Brain microvascular endothelial cell (primary cell): Measurements from ENCODE around the gene ATP4B.

ENCODE experiments used
- DNase-seq: peaks from one replicate; pipeline ENCODE4 v3.0.0-alpha.2; 2020
- H3K27ac ChIP-seq: fragments of 250-450 bp; sonication (Bioruptor Pico); 2 replicates; pipeline ENCODE4 v1.5.1; 2020; ENCODE audit warnings: mild to moderate bottlenecking, moderate library complexity
- H3K27me3 ChIP-seq: fragments of 250-450 bp; sonication (Bioruptor Pico); replicated peaks from 2 replicates; pipeline ENCODE4 v1.5.1; 2020; ENCODE audit warnings: mild to moderate bottlenecking
- H3K36me3 ChIP-seq: fragments of 250-450 bp; sonication (Bioruptor Pico); replicated peaks from 2 replicates; pipeline ENCODE4 v1.5.1; 2020; ENCODE audit warnings: mild to moderate bottlenecking
- H3K4me3 ChIP-seq: 2 replicates; pipeline ENCODE4 v1.5.1; 2011; ENCODE audit warnings: low read depth, mild to moderate bottlenecking, control low read depth, low read length, moderate library complexity
- in situ Hi-C: cut with HindIII; loops from 2 replicates; pipeline ENCODE4 v1.10.0; 2017; ENCODE audit warnings: low sequenced_read_pairs, low pct_ligation_motif_present
- TF ChIP-seq, protein P1 (sequence below): IDR thresholded peaks from 2 replicates; pipeline ENCODE4 v1.5.1; 2011; ENCODE audit warnings: low read depth, mild to moderate bottlenecking, moderate library complexity, low read length, control low read depth, inconsistent platforms; ENCODE audit errors: missing control alignments

The ATP4B gene

DNA sequence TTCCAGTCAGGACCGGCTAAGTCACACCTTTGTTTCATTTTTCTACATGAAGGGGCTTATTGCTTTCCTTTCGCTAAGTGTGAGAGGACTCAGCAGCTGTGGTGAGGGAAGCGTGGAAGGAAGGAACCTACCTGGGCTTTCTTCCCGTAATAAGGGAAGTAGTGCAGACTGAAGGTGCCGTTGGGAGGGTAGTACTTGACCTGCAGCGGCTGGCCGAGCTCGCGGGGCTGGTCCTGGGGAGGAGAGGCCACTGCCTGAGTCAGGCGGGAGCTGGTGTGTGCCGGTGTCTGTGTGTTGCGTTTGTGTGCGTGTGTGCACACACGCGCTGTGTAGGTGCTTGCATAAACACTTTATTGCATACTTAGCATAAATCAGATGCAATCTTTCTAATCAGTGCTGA lies 7.7 kb downstream of the ATP4B start:
- DNase-seq = no peak
- no peaks in the 10 kb centered on the region for H3K36me3 ChIP-seq
- H3K4me3 ChIP-seq = no peak overlapping the region
- H3K27ac ChIP-seq = no peak overlapping the region
- no peaks in the 10 kb centered on the region for H3K27me3 ChIP-seq
- TF ChIP-seq, protein P1, sequence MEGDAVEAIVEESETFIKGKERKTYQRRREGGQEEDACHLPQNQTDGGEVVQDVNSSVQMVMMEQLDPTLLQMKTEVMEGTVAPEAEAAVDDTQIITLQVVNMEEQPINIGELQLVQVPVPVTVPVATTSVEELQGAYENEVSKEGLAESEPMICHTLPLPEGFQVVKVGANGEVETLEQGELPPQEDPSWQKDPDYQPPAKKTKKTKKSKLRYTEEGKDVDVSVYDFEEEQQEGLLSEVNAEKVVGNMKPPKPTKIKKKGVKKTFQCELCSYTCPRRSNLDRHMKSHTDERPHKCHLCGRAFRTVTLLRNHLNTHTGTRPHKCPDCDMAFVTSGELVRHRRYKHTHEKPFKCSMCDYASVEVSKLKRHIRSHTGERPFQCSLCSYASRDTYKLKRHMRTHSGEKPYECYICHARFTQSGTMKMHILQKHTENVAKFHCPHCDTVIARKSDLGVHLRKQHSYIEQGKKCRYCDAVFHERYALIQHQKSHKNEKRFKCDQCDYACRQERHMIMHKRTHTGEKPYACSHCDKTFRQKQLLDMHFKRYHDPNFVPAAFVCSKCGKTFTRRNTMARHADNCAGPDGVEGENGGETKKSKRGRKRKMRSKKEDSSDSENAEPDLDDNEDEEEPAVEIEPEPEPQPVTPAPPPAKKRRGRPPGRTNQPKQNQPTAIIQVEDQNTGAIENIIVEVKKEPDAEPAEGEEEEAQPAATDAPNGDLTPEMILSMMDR = no peak
- in situ Hi-C loops = no loop called here

DNA sequence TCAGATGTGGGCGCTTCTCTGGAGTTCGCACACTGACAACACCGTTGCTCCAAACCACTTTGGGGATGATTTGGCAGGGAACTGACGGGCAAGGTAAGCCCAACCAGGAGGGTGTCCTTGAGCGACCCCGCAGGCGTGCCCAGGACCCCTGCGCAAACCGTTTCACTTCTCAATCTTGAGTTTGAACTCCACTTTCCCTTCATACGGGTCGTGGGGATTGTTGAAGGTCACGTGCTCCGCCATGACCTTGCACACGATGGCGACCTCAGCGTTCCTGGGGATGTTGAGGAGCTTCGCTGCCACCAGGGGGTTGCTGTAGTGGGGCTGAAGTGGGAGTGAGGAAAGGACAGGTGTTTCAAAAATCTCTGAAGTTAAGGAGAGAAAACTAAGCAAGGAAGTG lies 8.8 kb downstream of the ATP4B start:
- DNase-seq = no peak
- H3K4me3 ChIP-seq = no peak overlapping the region
- TF ChIP-seq, protein P1 = no peak
- no peaks in the 10 kb centered on the region for H3K36me3 ChIP-seq
- no peaks in the 10 kb centered on the region for H3K27me3 ChIP-seq
- H3K27ac ChIP-seq = no peak overlapping the region
- in situ Hi-C loops = no loop called here

DNA sequence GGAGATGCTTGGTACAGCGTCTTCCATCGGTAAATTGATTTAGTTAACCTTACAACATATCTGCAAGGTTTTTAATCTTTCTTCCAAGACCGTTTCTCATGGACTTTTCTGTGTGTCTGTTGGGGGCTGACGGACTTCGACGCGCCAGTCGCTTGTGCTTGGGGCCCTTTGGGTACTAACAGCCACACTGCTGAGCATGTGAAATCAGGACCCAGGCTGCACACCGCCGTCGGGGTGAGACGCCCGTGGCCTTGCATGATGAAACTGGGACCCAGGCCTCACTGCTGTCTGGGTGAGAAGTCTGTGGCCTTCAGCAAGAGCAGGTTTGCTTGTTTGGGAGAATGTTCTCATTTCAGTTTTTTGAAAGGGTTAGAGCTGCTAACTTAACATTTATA lies 9.8 kb downstream of the ATP4B start:
- no peak overlapping the region for H3K27ac ChIP-seq
- H3K36me3 ChIP-seq = no peaks in the 10 kb centered on the region
- no peaks in the 10 kb centered on the region for H3K27me3 ChIP-seq
- no peak overlapping the region for H3K4me3 ChIP-seq
- in situ Hi-C loops = no loop called here
- TF ChIP-seq, protein P1 = no peak
- DNase-seq = no peak

DNA sequence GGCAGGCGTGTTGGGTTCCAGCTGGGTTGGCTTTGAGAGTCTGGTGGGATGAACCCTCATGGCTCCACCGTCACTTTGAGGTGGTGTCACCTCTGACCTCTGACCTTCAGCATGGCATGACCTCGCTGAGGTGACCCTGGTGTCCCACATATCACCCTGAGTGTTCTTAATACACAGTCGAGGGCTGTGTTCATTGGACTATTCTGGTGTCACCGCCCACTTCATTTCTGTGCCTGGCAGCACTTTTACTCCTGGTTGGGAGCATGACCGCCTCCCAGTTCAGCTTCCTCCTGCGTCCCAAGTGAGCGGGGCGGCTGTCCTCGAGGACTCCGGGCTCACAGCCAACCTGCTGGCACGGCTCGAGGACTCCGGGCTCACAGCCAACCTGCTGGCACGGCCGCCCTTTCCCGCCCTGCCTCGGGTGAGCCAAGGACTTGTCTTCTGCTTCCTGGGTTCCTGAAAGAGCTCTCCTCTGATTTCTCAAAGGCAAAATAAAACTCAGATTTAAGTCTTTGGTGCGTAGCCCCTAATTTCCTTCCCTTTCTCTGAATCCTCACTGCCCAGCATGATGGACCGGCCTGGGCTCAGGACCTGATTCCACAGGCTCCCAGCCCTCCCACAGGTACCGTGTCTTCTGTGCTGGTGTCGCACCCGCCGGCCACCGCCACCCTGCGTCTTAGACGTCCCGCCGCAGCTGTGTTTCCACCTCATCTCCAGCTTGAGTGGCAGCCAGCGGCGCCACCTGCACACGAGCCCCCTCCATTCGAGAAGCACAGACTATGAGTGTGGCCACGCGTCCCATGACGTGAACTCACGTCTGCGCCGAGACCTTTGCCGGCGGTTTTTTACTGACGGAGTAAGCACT lies 10.4 kb downstream of the ATP4B start:
- in situ Hi-C loops = no loop called here
- DNase-seq = no peak
- TF ChIP-seq, protein P1 = no peak
- Histone ChIP-seq H3K4me3 (no peak overlapping the region), H3K27ac (no peak overlapping the region), H3K27me3 (no peaks in the 10 kb centered on the region), H3K36me3 (no peaks in the 10 kb centered on the region)

DNA sequence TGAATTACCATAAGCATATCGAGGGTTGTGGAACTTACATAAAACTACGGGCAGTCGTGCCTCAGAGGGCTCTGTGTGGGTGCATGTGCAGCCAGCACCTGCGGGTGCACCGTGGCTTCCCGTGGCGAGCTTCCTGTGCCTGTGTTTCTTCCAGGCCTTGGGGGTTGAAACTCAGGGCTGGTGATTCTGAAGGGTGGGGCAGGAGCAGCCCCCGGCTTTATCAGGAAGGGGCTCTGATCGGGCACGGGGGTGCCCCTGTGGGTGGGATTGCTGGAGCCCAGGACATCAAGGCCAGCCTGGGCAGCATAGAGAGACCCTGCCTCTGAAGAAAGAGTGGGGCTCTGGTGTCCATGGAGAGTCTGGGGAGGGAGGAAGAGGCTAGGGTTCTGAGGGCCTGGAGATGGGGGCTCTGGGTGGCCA lies 11.1 kb downstream of the ATP4B start:
- TF ChIP-seq, protein P1 = no peak
- no peak overlapping the region for H3K4me3 ChIP-seq
- H3K27ac ChIP-seq = no peak overlapping the region
- in situ Hi-C loops = no loop called here
- no peaks in the 10 kb centered on the region for H3K36me3 ChIP-seq
- H3K27me3 ChIP-seq = no peaks in the 10 kb centered on the region
- no peak for DNase-seq

DNA sequence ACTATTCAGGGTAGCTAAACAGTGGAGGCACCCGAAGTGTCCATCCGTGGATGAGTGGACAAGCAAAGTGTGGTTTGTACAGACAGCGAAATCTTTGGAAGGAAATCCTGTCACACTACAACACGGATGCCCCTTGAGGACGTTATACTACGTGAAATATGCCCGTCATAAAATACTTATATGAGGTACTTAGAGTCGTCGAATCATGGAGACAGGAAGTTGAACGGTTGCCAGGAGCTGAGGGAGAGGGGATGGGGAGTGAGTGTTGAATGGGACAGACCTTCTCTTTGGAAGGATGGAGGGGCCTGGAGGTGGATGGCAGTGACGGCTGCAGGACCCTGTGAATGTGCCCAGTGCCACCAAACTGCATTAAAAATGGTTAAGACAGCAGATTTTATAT lies 11.6 kb downstream of the ATP4B start:
- in situ Hi-C loops = no loop called here
- no peak overlapping the region for H3K27ac ChIP-seq
- no peaks in the 10 kb centered on the region for H3K27me3 ChIP-seq
- TF ChIP-seq, protein P1 = no peak
- DNase-seq = no peak
- no peak overlapping the region for H3K4me3 ChIP-seq
- no peaks in the 10 kb centered on the region for H3K36me3 ChIP-seq
